ENCODE results near the gene PTCHD1.

- TF ChIP-seq POLR2A (IDR thresholded peaks at IDR 0.05) (no peak), CTCF (IDR thresholded peaks at IDR 0.05) (no peak)
Measured at GRCh38 chrX:23365541-23365940, 30.9 kb downstream of the PTCHD1 start.

Measured in body of pancreas (tissue), 4 donors.